Suprapubic skin (tissue), 4 donors: Measurements from ENCODE around the gene EVA1B.

Source experiments
- CTCF ChIP-seq, 2 donors: fragments of 200-600 bp in 1 of 2; fragments of 450-650 bp in 1 of 2; sonication (generic) in 1 of 2; IDR thresholded peaks; one replicate each; pipeline ENCODE4 v1.5.1; 2016 to 2019; ENCODE audit warnings: antibody characterized with exemption in 2 of 2, mild to moderate bottlenecking in 1 of 2, moderate library complexity in 1 of 2
- EP300 ChIP-seq: sonication (generic); formaldehyde crosslinking; IDR thresholded peaks from one replicate; pipeline ENCODE4 v1.6.1; 2017; ENCODE audit warnings: antibody characterized with exemption
- POLR2A ChIP-seq, 2 donors: fragments of 450-650 bp; IDR thresholded peaks; one replicate each; pipeline ENCODE4 v1.6.1; 2017; ENCODE audit warnings: antibody characterized with exemption in 2 of 2, mild to moderate bottlenecking in 2 of 2, moderate library complexity in 2 of 2
- POLR2AphosphoS5 ChIP-seq, 3 donors: sonication (generic); formaldehyde crosslinking; IDR thresholded peaks; one replicate each; pipeline ENCODE4 v1.6.1; 2017; ENCODE audit warnings: antibody characterized with exemption in 3 of 3

DNA sequence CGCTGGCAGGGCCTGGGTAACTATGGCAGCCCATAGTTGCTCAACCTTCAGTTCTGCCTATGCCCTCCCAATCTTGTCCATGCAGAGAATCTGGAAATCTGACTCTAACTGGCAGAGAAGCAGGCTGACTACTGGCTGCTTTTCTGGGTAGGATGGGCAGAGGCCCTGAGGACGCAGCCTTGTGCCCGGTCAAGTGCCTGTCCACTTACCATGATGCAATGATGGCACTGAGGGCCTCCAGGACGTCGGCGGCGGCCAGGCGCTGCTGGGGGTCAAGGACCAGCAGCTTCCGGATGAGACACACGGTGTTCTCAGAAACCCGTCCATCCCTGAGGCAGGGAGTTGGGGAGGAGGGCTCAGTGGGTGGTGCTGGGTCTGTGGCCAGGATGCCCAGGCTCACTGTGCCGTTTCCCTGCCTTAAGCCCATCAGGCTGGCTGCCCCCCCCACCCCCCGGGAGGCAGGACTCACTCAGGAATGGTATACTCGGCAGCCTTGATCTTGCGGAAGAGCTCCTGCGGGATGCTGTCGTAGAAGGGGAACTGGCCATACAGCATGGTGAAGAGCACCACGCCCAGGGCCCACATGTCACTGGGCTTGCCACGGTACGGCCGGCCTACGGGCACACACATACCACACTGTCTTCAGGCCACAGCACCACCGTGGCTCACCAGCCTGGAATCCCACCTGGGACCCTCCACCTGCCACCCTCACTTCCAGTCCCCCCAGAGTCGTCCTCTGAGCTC lies 20.4 kb upstream of the EVA1B start:
- TF ChIP-seq POLR2AphosphoS5 (IDR thresholded peaks at IDR 0.05) (no peak), CTCF (IDR thresholded peaks at IDR 0.05) (no peak), EP300 (no peak), POLR2A (IDR thresholded peaks at IDR 0.05) (no peak)
